Heart right ventricle (tissue), 16 donors: ENCODE measurements around the gene PTPRE. TPM values are rescaled to one million over a fixed set of nuclear protein-coding genes. Genes with fewer than 3 reads are reported as not detected.

ENCODE experiments used
- ATAC-seq, 8 donors: fragments of 200-7000 bp; cut with Tn5 transposase; one replicate each; pipeline ENCODE4 v1.9.1; 2020; ENCODE audit warnings: mild to moderate bottlenecking in 8 of 8, moderate library complexity in 8 of 8, moderate number of reproducible peaks in 1 of 8
- DNase-seq, 2 donors: peaks; one replicate each; pipeline ENCODE4 v3.0.0-alpha.2; 2020
- H3K27ac ChIP-seq, 10 donors: fragments of 200-600 bp; sonication (generic) in 2 of 10; one replicate each; pipeline versions ENCODE4 v1.5.0 to v1.8.0; 2020 to 2022; ENCODE audit warnings: mild to moderate bottlenecking in 3 of 10
- H3K27me3 ChIP-seq, 7 donors: fragments of 200-600 bp; one replicate each; pipeline ENCODE4 v1.8.0; 2021 to 2022; ENCODE audit warnings: mild to moderate bottlenecking in 2 of 7
- H3K36me3 ChIP-seq, 9 donors: fragments of 200-600 bp; sonication (generic) in 1 of 9; one replicate each; pipeline versions ENCODE4 v1.5.0 to v1.8.0; 2020 to 2022; ENCODE audit warnings: mild to moderate bottlenecking in 2 of 9
- H3K4me1 ChIP-seq, 9 donors: fragments of 200-600 bp; sonication (generic) in 1 of 9; one replicate each; pipeline versions ENCODE4 v1.5.0 to v1.8.0; 2020 to 2022; ENCODE audit warnings: mild to moderate bottlenecking in 4 of 9
- H3K4me3 ChIP-seq, 10 donors: fragments of 200-600 bp; sonication (generic) in 2 of 10; one replicate each; pipeline versions ENCODE4 v1.5.0 to v1.8.0; 2020 to 2022; ENCODE audit warnings: mild to moderate bottlenecking in 7 of 10, moderate library complexity in 2 of 10
- H3K9me3 ChIP-seq, 11 donors: fragments of 200-600 bp in 10 of 11; sonication (generic) in 2 of 11; one replicate each; pipeline versions ENCODE4 v1.5.0 to v1.8.0; 2013 to 2022; ENCODE audit warnings: mild to moderate bottlenecking in 2 of 11, control low read depth in 1 of 11, moderate library complexity in 1 of 11
- WGBS, 2 donors: extraction: QIAGEN DNeasy Blood & Tissue Kit; methylation state at CpG; one replicate each; pipeline ENCODE4 v1.1.7; 2013; ENCODE audit warnings: inconsistent platforms in 1 of 2; 5-methylcytosine and 5-hydroxymethylcytosine counted together
- intact Hi-C, 10 donors: fragments of 100-400 bp; cut with DNase I; formaldehyde crosslinking; loops; one replicate each; pipeline versions ENCODE4 v1.11.1 to v1.14.2; 2022
- polyA plus RNA-seq, 2 donors: library from polyadenylated mRNA; stranded (reverse); fragments of 200-250 nt; gene quantifications; one replicate each; pipeline ENCODE4 v1.2.3, GENCODE V29; 2013
- total RNA-seq, 10 donors: library from RNA; stranded (reverse); fragmentation: NEBNext Ultra II Directional in 3 of 10; extraction: Animal tissue kit (Norgen Biotek cat#: 25700) in 3 of 10; gene quantifications; one replicate each; pipeline versions ENCODE4 v1.2.1 to v1.2.4, GENCODE V29; 2021 to 2023
- TF ChIP-seq, protein P1 (sequence below), 9 donors: fragments of 200-600 bp; sonication (generic) in 2 of 9; IDR thresholded peaks; one replicate each; pipeline versions ENCODE4 v1.5.0 to v1.8.0; 2021 to 2022; ENCODE audit warnings: antibody characterized with exemption in 9 of 9, mild to moderate bottlenecking in 5 of 9, moderate library complexity in 1 of 9
- donor health status: Arrhythmogenic right ventricular cardiomyopathy.
- donor health status: ischemic (EF 13 %, LVEDD 7.1; RV severe dilation, severe dysfunction).
- donor health status: healthy with polysubstance abuse.
- donor health status: DM: no; HTN: yes; CAD: no.
- donor health status: DM: no; HTN: no; CAD: no.
- donor health status: ischemic (EF 25% LVEDD 6.9; RV normal size, moderate dysfunction).
- donor health status: ischemic (EF 25% LVEDD 5.7; RV mildly dilated, moderate dysfunction).
- donor health status: healthy.
- donor health status: DM: yes; HTN: yes; CAD: no.
- donor health status: Ischemic cardiomyopathy.
- donor health status: ischemic (EF 35%, LVEDD 5.7; RV mildly dilated, moderate dysfunction).
- donor health status: nonischemic (EF 11% LVEDD 7.7; RV severe dilation, severe dysfunction).
- donor health status: DM: yes; HTN: yes; CAD: no.
- donor health status: PGD.
- donor health status: ischemic (EF 29% LVEDD 5.4; RV normal size, mild dysfunction).
- donor health status: nonischemic (EF 23%, LVEDD 6.1; RV moderate dilation, normal function).

Gene PTPRE
- total and polyA plus RNA-seq, 12 donors = 6.1 to 42.8 (median 22.1) TPM

DNA sequence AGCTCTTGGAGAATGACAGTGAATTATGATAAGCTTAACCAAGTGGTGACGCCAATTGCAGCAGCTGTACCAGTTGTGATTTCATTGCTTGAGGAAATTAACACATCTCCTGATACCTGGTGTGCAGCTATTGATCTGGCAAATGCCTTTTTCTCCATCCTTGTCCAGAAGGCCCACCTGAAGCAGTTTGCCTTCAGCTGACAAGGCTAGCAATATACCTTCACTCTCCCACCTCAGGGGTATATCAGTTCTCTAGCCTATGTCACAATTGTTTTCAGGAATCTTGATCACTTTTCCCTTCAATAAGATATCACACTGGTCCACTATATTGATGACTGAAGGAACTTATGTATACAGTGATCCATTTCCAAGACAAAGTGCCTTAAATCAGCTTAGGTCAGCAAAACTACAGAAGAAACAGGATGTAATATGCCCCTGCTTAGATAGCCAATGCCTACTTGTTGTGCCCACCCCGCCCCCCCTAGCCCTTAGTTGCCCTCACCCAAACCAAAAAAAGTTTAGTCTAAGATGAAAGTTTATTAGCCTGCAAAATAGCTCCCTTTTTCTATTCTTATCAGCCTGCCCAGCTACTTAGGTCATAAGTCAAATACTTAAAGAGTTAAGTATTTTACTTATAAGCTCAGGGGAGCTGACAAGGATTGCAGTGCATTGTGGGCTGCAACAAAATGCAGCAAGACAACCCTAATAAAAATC lies 45.1 kb downstream of the PTPRE start:
- peaks cover 0 to 7% (median 0%) of the 10 kb centered on the region in 9 donors for H3K4me1 ChIP-seq
- TF ChIP-seq, protein P1, sequence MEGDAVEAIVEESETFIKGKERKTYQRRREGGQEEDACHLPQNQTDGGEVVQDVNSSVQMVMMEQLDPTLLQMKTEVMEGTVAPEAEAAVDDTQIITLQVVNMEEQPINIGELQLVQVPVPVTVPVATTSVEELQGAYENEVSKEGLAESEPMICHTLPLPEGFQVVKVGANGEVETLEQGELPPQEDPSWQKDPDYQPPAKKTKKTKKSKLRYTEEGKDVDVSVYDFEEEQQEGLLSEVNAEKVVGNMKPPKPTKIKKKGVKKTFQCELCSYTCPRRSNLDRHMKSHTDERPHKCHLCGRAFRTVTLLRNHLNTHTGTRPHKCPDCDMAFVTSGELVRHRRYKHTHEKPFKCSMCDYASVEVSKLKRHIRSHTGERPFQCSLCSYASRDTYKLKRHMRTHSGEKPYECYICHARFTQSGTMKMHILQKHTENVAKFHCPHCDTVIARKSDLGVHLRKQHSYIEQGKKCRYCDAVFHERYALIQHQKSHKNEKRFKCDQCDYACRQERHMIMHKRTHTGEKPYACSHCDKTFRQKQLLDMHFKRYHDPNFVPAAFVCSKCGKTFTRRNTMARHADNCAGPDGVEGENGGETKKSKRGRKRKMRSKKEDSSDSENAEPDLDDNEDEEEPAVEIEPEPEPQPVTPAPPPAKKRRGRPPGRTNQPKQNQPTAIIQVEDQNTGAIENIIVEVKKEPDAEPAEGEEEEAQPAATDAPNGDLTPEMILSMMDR (IDR thresholded peaks at IDR 0.05) = no peak
- no peak overlapping the region for H3K4me3 ChIP-seq
- no peak overlapping the region for H3K27ac ChIP-seq
- DNase-seq (no peak), ATAC-seq (no peak)
- no peaks in the 10 kb centered on the region for H3K27me3 ChIP-seq
- peaks cover 0 to 12% (median 0%) of the 10 kb centered on the region in 11 donors for H3K9me3 ChIP-seq
- H3K36me3 ChIP-seq = no peaks in the 10 kb centered on the region
- intact Hi-C loops = no loop called here
- WGBS, 2 donors = 80 to 83% methylated on average over 2 of the region's 2 CpGs

DNA sequence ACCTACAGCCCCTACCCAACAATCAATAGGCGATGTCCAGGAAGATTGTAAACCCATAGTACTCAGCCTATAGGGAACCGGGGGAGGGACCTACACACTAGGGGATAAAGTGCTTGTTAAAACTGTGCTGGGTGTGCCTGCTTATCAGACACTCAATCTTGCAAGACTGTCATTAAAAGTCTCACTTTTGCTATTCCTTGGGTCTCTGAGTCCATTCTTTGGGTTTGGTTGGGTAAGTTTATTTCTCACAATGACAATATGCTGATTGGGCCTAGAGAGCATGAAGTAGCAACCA lies 45.6 kb downstream of the PTPRE start:
- Histone ChIP-seq H3K4me1 (peaks cover 0 to 7% (median 0%) of the 10 kb centered on the region in 9 donors), H3K4me3 (no peak overlapping the region), H3K36me3 (no peaks in the 10 kb centered on the region), H3K9me3 (peaks cover 0 to 12% (median 0%) of the 10 kb centered on the region in 11 donors), H3K27ac (no peak overlapping the region), H3K27me3 (no peaks in the 10 kb centered on the region)
- 78 to 96% methylated on average over 2 of the region's 2 CpGs for WGBS, 2 donors
- TF ChIP-seq, protein P1 (IDR thresholded peaks at IDR 0.05) = no peak
- DNase-seq = no peak
- intact Hi-C loops = no loop called here
- ATAC-seq = no peak

DNA sequence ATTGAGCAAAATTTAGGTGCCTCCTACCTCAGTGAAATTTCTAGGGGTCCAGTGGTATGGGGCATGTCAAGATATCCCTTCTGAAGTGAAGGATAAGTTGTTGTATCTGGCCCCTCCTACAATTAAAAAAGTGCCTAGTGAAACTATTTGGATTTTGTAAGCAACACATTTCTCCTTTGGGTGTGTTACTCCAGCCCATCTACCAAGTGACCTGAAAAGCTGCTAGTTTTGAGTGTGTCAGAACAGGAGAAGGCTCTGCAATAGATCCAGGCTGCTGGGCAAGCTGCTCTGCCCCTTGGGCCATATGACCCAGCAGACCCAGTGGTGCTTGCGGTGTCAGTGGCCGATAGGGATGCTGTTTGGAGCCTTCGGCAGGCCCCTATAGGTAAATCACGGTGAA lies 46.0 kb downstream of the PTPRE start:
- intact Hi-C loops = no loop called here
- ATAC-seq (no peak), DNase-seq (no peak)
- peaks cover 0 to 12% (median 0%) of the 10 kb centered on the region in 11 donors for H3K9me3 ChIP-seq
- H3K4me3 ChIP-seq = no peak overlapping the region
- TF ChIP-seq, protein P1 (IDR thresholded peaks at IDR 0.05) = no peak
- no peaks in the 10 kb centered on the region for H3K27me3 ChIP-seq
- H3K4me1 ChIP-seq = peaks cover 0 to 7% (median 0%) of the 10 kb centered on the region in 9 donors
- no peak overlapping the region for H3K27ac ChIP-seq
- 93 to 94% methylated on average over 4 of the region's 4 CpGs for WGBS, 2 donors
- no peaks in the 10 kb centered on the region for H3K36me3 ChIP-seq

DNA sequence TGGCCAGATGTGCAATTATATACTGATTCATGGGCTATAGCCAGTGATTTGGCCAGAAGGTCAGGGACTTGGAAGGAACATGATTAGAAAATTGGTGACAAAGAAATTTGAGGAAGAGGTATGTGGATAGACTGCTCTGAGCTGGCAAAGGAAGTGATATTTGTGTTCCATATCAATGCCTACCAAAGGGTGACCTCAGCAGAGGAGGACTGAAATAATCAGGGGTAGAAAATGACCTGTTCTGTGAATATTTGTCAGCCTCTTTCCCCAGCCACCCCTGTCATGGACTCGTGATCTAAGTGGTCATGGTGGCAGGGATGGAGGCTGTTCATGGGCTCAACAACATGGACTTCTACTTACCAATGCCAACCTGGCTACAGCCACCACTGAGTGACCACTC lies 47.0 kb downstream of the PTPRE start:
- H3K27me3 ChIP-seq = no peaks in the 10 kb centered on the region
- ATAC-seq (no peak), DNase-seq (no peak)
- intact Hi-C loops = no loop called here
- H3K36me3 ChIP-seq = no peaks in the 10 kb centered on the region
- H3K4me3 ChIP-seq = no peak overlapping the region
- TF ChIP-seq, protein P1 (IDR thresholded peaks at IDR 0.05) = no peak
- peaks cover 0 to 4% (median 0%) of the 10 kb centered on the region in 9 donors for H3K4me1 ChIP-seq
- WGBS, 2 donors = 86 to 89% methylated on average over 1 of the region's 1 CpG
- H3K27ac ChIP-seq = no peak overlapping the region
- H3K9me3 ChIP-seq = peaks cover 0 to 12% (median 0%) of the 10 kb centered on the region in 11 donors
